OCI-LY7 (cell line): ENCODE data around the gene AMBP. TPM values are rescaled to one million over a fixed set of nuclear protein-coding genes. Genes with fewer than 3 reads are reported as not detected.

ENCODE experiments used
- BruUV-seq: library from RNA; stranded (reverse); fragments of 400-500 nt; replicated peaks from 2 replicates; lab custom pipeline; 2021; lab: Mats Ljungman, UMichigan
- CTCF ChIA-PET: fragments of 300-600 bp; sonication (Branson Sonifier 250); formaldehyde crosslinking; loops from one replicate; lab custom pipeline; 2022; ENCODE audit warnings: antibody characterized with exemption; ENCODE audit not compliant: unreplicated experiment; lab: Charles Lee
- POLR2A ChIA-PET: fragments of 300-600 bp; sonication (Branson Sonifier 250); formaldehyde crosslinking; loops from one replicate; lab custom pipeline; 2022; ENCODE audit warnings: antibody characterized with exemption; lab: Charles Lee
- DNase-seq: peaks from one replicate; pipeline ENCODE4 v3.0.0-alpha.2; 2015; ENCODE audit warnings: low spot score
- H2AFZ ChIP-seq: fragments of 200-600 bp; sonication (generic), shearing (Covaris generic); 2 replicates; pipeline ENCODE4 v1.6.1; 2014; ENCODE audit warnings: mild to moderate bottlenecking, antibody characterized with exemption, low read length, moderate library complexity
- H3K27ac ChIP-seq: fragments of 200-600 bp; sonication (generic); 2 replicates; pipeline ENCODE4 v1.5.1; 2014; ENCODE audit warnings: mixed run types, low read depth, mild to moderate bottlenecking, moderate library complexity, low read length, inconsistent platforms; ENCODE audit not compliant: poor library complexity, severe bottlenecking
- H3K36me3 ChIP-seq: fragments of 200-600 bp; sonication (generic); 2 replicates; pipeline ENCODE4 v1.6.1; 2014; ENCODE audit warnings: mild to moderate bottlenecking, antibody characterized with exemption, low read length, moderate library complexity, mixed read lengths; ENCODE audit not compliant: insufficient read depth
- H3K4me1 ChIP-seq: fragments of 200-600 bp; sonication (generic); 2 replicates; pipeline ENCODE4 v1.5.1; 2014; ENCODE audit warnings: mild to moderate bottlenecking, low read length; ENCODE audit not compliant: insufficient read depth, poor library complexity, severe bottlenecking
- H3K4me2 ChIP-seq: fragments of 200-600 bp; sonication (generic); 2 replicates; pipeline ENCODE4 v1.6.1; 2014; ENCODE audit warnings: mild to moderate bottlenecking, low read length
- H3K4me3 ChIP-seq: fragments of 200-600 bp; sonication (generic); 2 replicates; pipeline ENCODE4 v1.5.1; 2014; ENCODE audit warnings: mild to moderate bottlenecking, low read depth, low read length; ENCODE audit not compliant: poor library complexity, severe bottlenecking
- H3K79me2 ChIP-seq: fragments of 200-600 bp; sonication (generic); 2 replicates; pipeline ENCODE4 v1.6.1; 2016; ENCODE audit warnings: low read depth, mild to moderate bottlenecking, low read length, moderate library complexity, mixed read lengths; ENCODE audit not compliant: insufficient read depth
- H3K9me2 ChIP-seq: fragments of 200-600 bp; sonication (generic); 2 replicates; pipeline ENCODE4 v1.6.1; 2016; ENCODE audit warnings: mild to moderate bottlenecking, low read length, mixed read lengths; ENCODE audit not compliant: insufficient read depth
- H3K9me3 ChIP-seq: fragments of 200-600 bp; sonication (generic); 2 replicates; pipeline ENCODE4 v1.6.1; 2014; ENCODE audit warnings: mild to moderate bottlenecking, mixed run types, low read length, mixed read lengths
- H4K20me1 ChIP-seq: fragments of 200-600 bp; sonication (generic); 2 replicates; pipeline ENCODE4 v1.6.1; 2014; ENCODE audit warnings: mild to moderate bottlenecking, antibody characterized with exemption, low read length, moderate library complexity, mixed read lengths; ENCODE audit not compliant: insufficient read depth
- EZH2phosphoT487 ChIP-seq: fragments of 200-600 bp; sonication (generic); IDR thresholded peaks from 2 replicates; pipeline ENCODE4 v1.6.1; 2018; ENCODE audit warnings: low read depth, borderline replicate concordance, mild to moderate bottlenecking, mixed run types, antibody characterized with exemption, low read length, moderate library complexity, mixed read lengths
- intact Hi-C: fragments of 100-400 bp; cut with micrococcal nuclease; formaldehyde crosslinking; loops from one replicate; pipeline ENCODE4 v1.10.0; 2022; ENCODE audit not compliant: unreplicated experiment
- total RNA-seq, 2 experiments: library from RNA; depleted of rRNA in 1 of 2; stranded (reverse); fragments of >200 nt in 1 of 2; shearing (Covaris generic) in 1 of 2; gene quantifications; 2 replicates each; pipeline ENCODE4 v1.2.3, GENCODE V29; 2014 to 2022
- TF ChIP-seq, protein P1 (sequence below): fragments of 200-600 bp; sonication (generic); conservative IDR thresholded peaks from 2 replicates; pipeline ENCODE4 v1.5.1; 2014; ENCODE audit warnings: mild to moderate bottlenecking, antibody characterized with exemption, low read length, moderate library complexity, mixed read lengths

AMBP gene
- total RNA-seq, 2 experiments from 2014 or later = not detected

- no peaks in the 10 kb centered on the region for H3K36me3 ChIP-seq
- peak; percentile 3 for DNase-seq
- H3K79me2 ChIP-seq = no peaks in the 10 kb centered on the region
- BruUV-seq = no TSS peak
- no peak overlapping the region for H3K4me3 ChIP-seq
- no peaks in the 10 kb centered on the region for H4K20me1 ChIP-seq
- no peak overlapping the region for H3K27ac ChIP-seq
- H3K4me2 ChIP-seq = no peak overlapping the region
- H3K9me3 ChIP-seq = no peaks in the 10 kb centered on the region
- intact Hi-C loops = no loop called here
- H2AFZ ChIP-seq = no peak overlapping the region
- H3K4me1 ChIP-seq = no peaks in the 10 kb centered on the region
- POLR2A ChIA-PET = no interaction called here
- no peak for TF ChIP-seq EZH2phosphoT487
- TF ChIP-seq, protein P1, sequence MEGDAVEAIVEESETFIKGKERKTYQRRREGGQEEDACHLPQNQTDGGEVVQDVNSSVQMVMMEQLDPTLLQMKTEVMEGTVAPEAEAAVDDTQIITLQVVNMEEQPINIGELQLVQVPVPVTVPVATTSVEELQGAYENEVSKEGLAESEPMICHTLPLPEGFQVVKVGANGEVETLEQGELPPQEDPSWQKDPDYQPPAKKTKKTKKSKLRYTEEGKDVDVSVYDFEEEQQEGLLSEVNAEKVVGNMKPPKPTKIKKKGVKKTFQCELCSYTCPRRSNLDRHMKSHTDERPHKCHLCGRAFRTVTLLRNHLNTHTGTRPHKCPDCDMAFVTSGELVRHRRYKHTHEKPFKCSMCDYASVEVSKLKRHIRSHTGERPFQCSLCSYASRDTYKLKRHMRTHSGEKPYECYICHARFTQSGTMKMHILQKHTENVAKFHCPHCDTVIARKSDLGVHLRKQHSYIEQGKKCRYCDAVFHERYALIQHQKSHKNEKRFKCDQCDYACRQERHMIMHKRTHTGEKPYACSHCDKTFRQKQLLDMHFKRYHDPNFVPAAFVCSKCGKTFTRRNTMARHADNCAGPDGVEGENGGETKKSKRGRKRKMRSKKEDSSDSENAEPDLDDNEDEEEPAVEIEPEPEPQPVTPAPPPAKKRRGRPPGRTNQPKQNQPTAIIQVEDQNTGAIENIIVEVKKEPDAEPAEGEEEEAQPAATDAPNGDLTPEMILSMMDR = peak; percentile 54
- CTCF ChIA-PET = no interaction called here
- no peaks in the 10 kb centered on the region for H3K9me2 ChIP-seq
Observed at GRCh38 chr9:114033397-114034103, 44.5 kb downstream of the AMBP start.

- intact Hi-C loops = no loop called here
- TF ChIP-seq, protein P1 = no peak
- TF ChIP-seq EZH2phosphoT487 = no peak
- Histone ChIP-seq H3K4me1 (no peaks in the 10 kb centered on the region), H3K79me2 (no peaks in the 10 kb centered on the region), H3K36me3 (no peaks in the 10 kb centered on the region), H4K20me1 (no peaks in the 10 kb centered on the region), H3K9me3 (no peaks in the 10 kb centered on the region), H2AFZ (no peak overlapping the region), H3K4me3 (no peak overlapping the region), H3K27ac (no peak overlapping the region), H3K9me2 (no peaks in the 10 kb centered on the region), H3K4me2 (no peak overlapping the region)
- no peak for DNase-seq
- no TSS peak for BruUV-seq
- POLR2A ChIA-PET = no interaction called here
- CTCF ChIA-PET = no interaction called here
Observed at GRCh38 chr9:114031948-114032840, 45.9 kb downstream of the AMBP start.
